ENCODE results near the gene UBXN2A.

Gene UBXN2A

DNA sequence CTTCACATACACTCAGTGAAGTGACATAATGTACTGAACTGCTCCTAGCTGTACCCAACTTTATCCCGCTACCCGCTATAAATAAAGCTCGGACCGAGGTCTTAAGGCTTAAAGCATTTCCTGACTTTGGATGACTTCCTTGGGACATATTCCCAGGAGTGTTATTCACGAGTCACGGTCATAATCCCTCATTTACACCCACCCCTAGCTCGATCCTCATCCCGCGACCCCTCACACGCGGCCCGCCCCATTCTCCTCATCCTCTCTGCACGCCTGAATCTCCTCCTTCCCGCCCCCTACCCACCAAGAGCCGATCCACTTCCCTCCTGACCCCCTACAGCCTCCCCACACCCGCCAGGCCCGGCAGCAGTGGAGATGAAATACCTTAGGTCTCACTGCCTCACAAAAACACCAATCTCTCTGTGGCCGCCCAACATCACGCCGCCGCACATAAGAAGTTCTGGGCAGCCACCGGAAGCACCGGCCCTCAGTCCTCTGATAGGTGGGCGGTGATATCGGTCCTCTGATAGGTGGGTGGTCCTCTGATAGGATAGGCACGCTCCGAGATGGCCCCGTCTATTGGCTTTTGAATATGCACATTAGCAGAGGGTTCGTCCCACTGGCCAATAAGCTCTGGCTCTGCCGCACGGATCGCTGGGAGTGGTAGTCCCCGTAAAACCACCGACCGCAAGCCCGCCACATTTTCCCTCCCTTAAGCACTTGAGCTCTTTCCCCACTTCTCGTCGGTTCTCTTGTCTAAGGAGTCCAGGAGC, 106.9 kb downstream of the UBXN2A start, which contains the start of gene WDCP:
TSS of gene WDCP (minus strand) at position 462 of the 773 bp plus-strand sequence. CDS start 7,897 bp downstream, outside the sequence.
- peak within 1 kb of the TSS; percentile 89 for H3K4me3 ChIP-seq (replicated peaks; ENCODE audit: insufficient read depth, low read length)
- DNase-seq (ENCODE audit: low read depth in 1 of 2, low spot score in 1 of 2), result peak; percentile 89 to 99
- TF ChIP-seq GABPA (IDR thresholded peaks at IDR 0.05; ENCODE audit: low read depth) (peak; percentile 79), SPI1 (IDR thresholded peaks at IDR 0.05; ENCODE audit: borderline replicate concordance, low read depth) (no peak), POLR2AphosphoS5 (IDR thresholded peaks at IDR 0.05; ENCODE audit: low read depth) (peak; percentile 77)
- TF ChIP-seq, protein P1, sequence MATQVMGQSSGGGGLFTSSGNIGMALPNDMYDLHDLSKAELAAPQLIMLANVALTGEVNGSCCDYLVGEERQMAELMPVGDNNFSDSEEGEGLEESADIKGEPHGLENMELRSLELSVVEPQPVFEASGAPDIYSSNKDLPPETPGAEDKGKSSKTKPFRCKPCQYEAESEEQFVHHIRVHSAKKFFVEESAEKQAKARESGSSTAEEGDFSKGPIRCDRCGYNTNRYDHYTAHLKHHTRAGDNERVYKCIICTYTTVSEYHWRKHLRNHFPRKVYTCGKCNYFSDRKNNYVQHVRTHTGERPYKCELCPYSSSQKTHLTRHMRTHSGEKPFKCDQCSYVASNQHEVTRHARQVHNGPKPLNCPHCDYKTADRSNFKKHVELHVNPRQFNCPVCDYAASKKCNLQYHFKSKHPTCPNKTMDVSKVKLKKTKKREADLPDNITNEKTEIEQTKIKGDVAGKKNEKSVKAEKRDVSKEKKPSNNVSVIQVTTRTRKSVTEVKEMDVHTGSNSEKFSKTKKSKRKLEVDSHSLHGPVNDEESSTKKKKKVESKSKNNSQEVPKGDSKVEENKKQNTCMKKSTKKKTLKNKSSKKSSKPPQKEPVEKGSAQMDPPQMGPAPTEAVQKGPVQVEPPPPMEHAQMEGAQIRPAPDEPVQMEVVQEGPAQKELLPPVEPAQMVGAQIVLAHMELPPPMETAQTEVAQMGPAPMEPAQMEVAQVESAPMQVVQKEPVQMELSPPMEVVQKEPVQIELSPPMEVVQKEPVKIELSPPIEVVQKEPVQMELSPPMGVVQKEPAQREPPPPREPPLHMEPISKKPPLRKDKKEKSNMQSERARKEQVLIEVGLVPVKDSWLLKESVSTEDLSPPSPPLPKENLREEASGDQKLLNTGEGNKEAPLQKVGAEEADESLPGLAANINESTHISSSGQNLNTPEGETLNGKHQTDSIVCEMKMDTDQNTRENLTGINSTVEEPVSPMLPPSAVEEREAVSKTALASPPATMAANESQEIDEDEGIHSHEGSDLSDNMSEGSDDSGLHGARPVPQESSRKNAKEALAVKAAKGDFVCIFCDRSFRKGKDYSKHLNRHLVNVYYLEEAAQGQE (IDR thresholded peaks at IDR 0.05; ENCODE audit: insufficient replicate concordance, low read depth), result peak; percentile 20
- peak within 1 kb of the TSS; percentile 46 for H3K27ac ChIP-seq (replicated peaks)
- peaks cover 29% of the 10 kb centered on the region for H3K27me3 ChIP-seq (ENCODE audit: insufficient read depth, poor library complexity, severe bottlenecking)

GRCh38 chr2:24047703-24048033, 107.4 kb downstream of the UBXN2A start:
- no peak for DNase-seq (ENCODE audit: low read depth in 1 of 2, low spot score in 1 of 2)
- Histone ChIP-seq H3K27me3 (ENCODE audit: insufficient read depth, poor library complexity, severe bottlenecking) (peaks cover 31% of the 10 kb centered on the region), H3K27ac (replicated peaks) (no peak overlapping the region), H3K4me3 (replicated peaks; ENCODE audit: insufficient read depth, low read length) (no peak overlapping the region)
- TF ChIP-seq SPI1 (IDR thresholded peaks at IDR 0.05; ENCODE audit: borderline replicate concordance, low read depth), result no peak
- TF ChIP-seq CTCF (IDR thresholded peaks at IDR 0.05; ENCODE audit: insufficient read depth, low read length), result no peak
- TF ChIP-seq, protein P1 (IDR thresholded peaks at IDR 0.05; ENCODE audit: insufficient replicate concordance, low read depth), result no peak
- no peak for TF ChIP-seq GABPA (IDR thresholded peaks at IDR 0.05; ENCODE audit: low read depth)
- no peak for TF ChIP-seq POLR2AphosphoS5 (IDR thresholded peaks at IDR 0.05; ENCODE audit: low read depth)

- Histone ChIP-seq H3K27me3 (ENCODE audit: insufficient read depth, poor library complexity, severe bottlenecking) (peaks cover 31% of the 10 kb centered on the region), H3K4me3 (replicated peaks; ENCODE audit: insufficient read depth, low read length) (peak overlapping the region; percentile 41), H3K27ac (replicated peaks) (no peak overlapping the region)
- DNase-seq (ENCODE audit: low read depth in 1 of 2, low spot score in 1 of 2), result no peak
- TF ChIP-seq GABPA (IDR thresholded peaks at IDR 0.05; ENCODE audit: low read depth) (no peak), SPI1 (IDR thresholded peaks at IDR 0.05; ENCODE audit: borderline replicate concordance, low read depth) (no peak), CTCF (IDR thresholded peaks at IDR 0.05; ENCODE audit: insufficient read depth, low read length) (no peak), POLR2AphosphoS5 (IDR thresholded peaks at IDR 0.05; ENCODE audit: low read depth) (no peak)
- TF ChIP-seq, protein P1 (IDR thresholded peaks at IDR 0.05; ENCODE audit: insufficient replicate concordance, low read depth), result no peak
Measured at GRCh38 chr2:24048769-24049484, 108.7 kb downstream of the UBXN2A start.
